Measurements from ENCODE around the gene PPIL3.
A peak's percentile ranks its signal among the peaks of the same experiment; 100 is the strongest.

Gene PPIL3

GRCh38 chr2:200862532-200863000, 26.3 kb downstream of the PPIL3 start:
- DNase-seq (ENCODE audit: low read depth, low spot score) = peak; percentile 28
- POLR2A ChIA-PET = no interaction called here
- CTCF ChIA-PET = interaction anchor here (0.6 kb wide), 1 partner anchor 8 kb away, joined by 4 read pairs; no protein-coding TSS in a partner anchor
- peak overlapping the region; percentile 93 for H3K4me3 ChIP-seq (ENCODE audit: low read depth, low read length)
- TF ChIP-seq, protein P1, sequence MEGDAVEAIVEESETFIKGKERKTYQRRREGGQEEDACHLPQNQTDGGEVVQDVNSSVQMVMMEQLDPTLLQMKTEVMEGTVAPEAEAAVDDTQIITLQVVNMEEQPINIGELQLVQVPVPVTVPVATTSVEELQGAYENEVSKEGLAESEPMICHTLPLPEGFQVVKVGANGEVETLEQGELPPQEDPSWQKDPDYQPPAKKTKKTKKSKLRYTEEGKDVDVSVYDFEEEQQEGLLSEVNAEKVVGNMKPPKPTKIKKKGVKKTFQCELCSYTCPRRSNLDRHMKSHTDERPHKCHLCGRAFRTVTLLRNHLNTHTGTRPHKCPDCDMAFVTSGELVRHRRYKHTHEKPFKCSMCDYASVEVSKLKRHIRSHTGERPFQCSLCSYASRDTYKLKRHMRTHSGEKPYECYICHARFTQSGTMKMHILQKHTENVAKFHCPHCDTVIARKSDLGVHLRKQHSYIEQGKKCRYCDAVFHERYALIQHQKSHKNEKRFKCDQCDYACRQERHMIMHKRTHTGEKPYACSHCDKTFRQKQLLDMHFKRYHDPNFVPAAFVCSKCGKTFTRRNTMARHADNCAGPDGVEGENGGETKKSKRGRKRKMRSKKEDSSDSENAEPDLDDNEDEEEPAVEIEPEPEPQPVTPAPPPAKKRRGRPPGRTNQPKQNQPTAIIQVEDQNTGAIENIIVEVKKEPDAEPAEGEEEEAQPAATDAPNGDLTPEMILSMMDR (IDR thresholded peaks at IDR 0.05; ENCODE audit: insufficient read depth, low read length, missing control alignments) = no peak

- ChIA-PET POLR2A (no interaction called here), CTCF (interaction anchor here (0.6 to 0.7 kb wide), 2 partner anchors 9 to 158 kb away, joined by 3 to 4 read pairs; no protein-coding TSS in a partner anchor)
- DNase-seq (ENCODE audit: low read depth, low spot score) = no peak
- TF ChIP-seq, protein P1 (IDR thresholded peaks at IDR 0.05; ENCODE audit: insufficient read depth, low read length, missing control alignments) = no peak
- H3K4me3 ChIP-seq (ENCODE audit: low read depth, low read length) = peak overlapping the region; percentile 41
Observed at GRCh38 chr2:200861617-200862155, 27.2 kb downstream of the PPIL3 start.

- POLR2A ChIA-PET = no interaction called here
- no peak for DNase-seq (ENCODE audit: low read depth, low spot score)
- H3K4me3 ChIP-seq (ENCODE audit: low read depth, low read length) = no peak overlapping the region
- CTCF ChIA-PET = interaction anchor here (2.8 kb wide), 1 partner anchor 147 kb away, joined by 10 read pairs; no protein-coding TSS in a partner anchor
- TF ChIP-seq, protein P1 (IDR thresholded peaks at IDR 0.05; ENCODE audit: insufficient read depth, low read length, missing control alignments) = no peak
Observed at GRCh38 chr2:200860092-200860795, 28.6 kb downstream of the PPIL3 start.

DNA sequence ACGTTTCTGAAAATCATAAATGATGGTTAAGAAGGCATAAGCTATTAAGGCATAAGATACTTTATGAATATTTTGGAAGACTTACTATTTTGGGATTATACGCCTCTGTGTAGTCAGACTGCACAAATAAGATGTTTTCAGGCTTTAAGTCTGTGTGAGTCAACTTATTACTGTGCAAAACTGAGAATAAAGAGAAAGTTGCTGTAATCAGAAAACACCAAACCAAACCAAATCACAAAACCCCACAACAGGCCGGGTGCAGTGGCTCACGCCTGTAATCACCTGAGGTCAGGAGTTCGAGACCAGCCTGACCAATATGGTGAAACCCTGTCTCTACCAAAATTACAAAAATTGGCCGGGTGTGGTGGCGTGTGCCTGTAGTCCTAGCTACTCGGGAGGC, 32.1 kb downstream of the PPIL3 start:
- no peak for DNase-seq (ENCODE audit: low read depth, low spot score)
- ChIA-PET POLR2A (no interaction called here), CTCF (interaction anchor here (1.3 to 1.4 kb wide), 2 partner anchors 146 to 321 kb away, joined by 3 read pairs; no protein-coding TSS in a partner anchor)
- TF ChIP-seq, protein P1 (IDR thresholded peaks at IDR 0.05; ENCODE audit: insufficient read depth, low read length, missing control alignments) = no peak
- no peak overlapping the region for H3K4me3 ChIP-seq (ENCODE audit: low read depth, low read length)

GRCh38 chr2:200852605-200853004, 36.3 kb downstream of the PPIL3 start:
- TF ChIP-seq, protein P1 (IDR thresholded peaks at IDR 0.05; ENCODE audit: insufficient read depth, low read length, missing control alignments) = no peak
- DNase-seq (ENCODE audit: low read depth, low spot score) = no peak
- H3K4me3 ChIP-seq (ENCODE audit: low read depth, low read length) = no peak overlapping the region
- ChIA-PET CTCF (no interaction called here), POLR2A (interaction anchor here (1.9 kb wide), 1 partner anchor 12 kb away, joined by 6 read pairs; the partner anchor contains the start of gene CLK1)

Measured in AG04449 (cell line).